Spleen (tissue), 11 donors: ENCODE data around the gene NOG. TPM values are rescaled to one million over a fixed set of nuclear protein-coding genes. Genes with fewer than 3 reads are reported as not detected.

Source experiments
- DNase-seq: peaks from one replicate; pipeline ENCODE4 v3.0.0-alpha.2; 2020
- H3K27ac ChIP-seq, 8 donors: fragments of 200-600 bp; sonication (generic) in 7 of 8; 1 replicate in 4 of 8; 2 replicates in 4 of 8; pipeline versions ENCODE4 v1.5.0 to v1.8.0; 2016 to 2021; ENCODE audit warnings: inconsistent platforms in 4 of 8, mild to moderate bottlenecking in 4 of 8, moderate library complexity in 1 of 8
- H3K27me3 ChIP-seq, 7 donors: fragments of 200-600 bp; sonication (generic) in 6 of 7; replicated peaks in 1 of 7; 1 replicate in 4 of 7; 2 replicates in 3 of 7; pipeline versions ENCODE4 v1.5.0 to v1.8.0; 2016 to 2021; ENCODE audit warnings: inconsistent platforms in 3 of 7, mild to moderate bottlenecking in 1 of 7
- H3K36me3 ChIP-seq, 6 donors: fragments of 200-600 bp; sonication (generic) in 5 of 6; 1 replicate in 4 of 6; 2 replicates in 2 of 6; pipeline versions ENCODE4 v1.5.0 to v1.8.0; 2016 to 2021; ENCODE audit warnings: inconsistent platforms in 2 of 6
- H3K4me1 ChIP-seq, 6 donors: fragments of 200-600 bp; sonication (generic) in 5 of 6; 1 replicate in 3 of 6; 2 replicates in 3 of 6; pipeline versions ENCODE4 v1.5.0 to v1.8.0; 2016 to 2021; ENCODE audit warnings: inconsistent platforms in 3 of 6
- H3K4me3 ChIP-seq, 8 donors: fragments of 200-600 bp; sonication (generic) in 7 of 8; 1 replicate in 4 of 8; 2 replicates in 4 of 8; pipeline versions ENCODE4 v1.5.0 to v1.8.0; 2016 to 2021; ENCODE audit warnings: inconsistent platforms in 4 of 8, mild to moderate bottlenecking in 4 of 8, moderate library complexity in 2 of 8
- H3K9me3 ChIP-seq, 8 donors: fragments of 200-600 bp; sonication (generic) in 7 of 8; 1 replicate in 4 of 8; 2 replicates in 4 of 8; pipeline versions ENCODE4 v1.5.0 to v1.8.0; 2016 to 2021; ENCODE audit warnings: inconsistent platforms in 4 of 8
- POLR2A ChIP-seq, 3 donors: fragments of 450-650 bp; IDR thresholded peaks; one replicate each; pipeline ENCODE4 v1.5.1; 2017; ENCODE audit warnings: antibody characterized with exemption in 3 of 3, mild to moderate bottlenecking in 1 of 3
- POLR2AphosphoS5 ChIP-seq, 3 donors: sonication (generic); formaldehyde crosslinking; IDR thresholded peaks; one replicate each; pipeline ENCODE4 v1.5.1; 2017; ENCODE audit warnings: antibody characterized with exemption in 3 of 3
- WGBS, 5 donors: extraction: QIAGEN DNeasy Blood & Tissue Kit in 3 of 5; methylation state at CpG; one replicate each; pipeline versions ENCODE4 v1.1.5 to v1.1.7; 2013 to 2018; 5-methylcytosine and 5-hydroxymethylcytosine counted together
- intact Hi-C: fragments of 100-400 bp; cut with DNase I; formaldehyde crosslinking; loops from one replicate; pipeline ENCODE4 v1.15.0; 2023; ENCODE audit warnings: low total_unique reads
- polyA plus RNA-seq, 3 donors: library from polyadenylated mRNA; stranded (reverse); fragments of 200-250 nt; gene quantifications; one replicate each; pipeline ENCODE4 v1.2.1, GENCODE V29; 2013
- total RNA-seq, 7 donors: library from RNA; depleted of rRNA in 3 of 7; stranded (reverse); fragments of >200 nt in 3 of 7; fragmentation: NEBNext Ultra II Directional in 4 of 7; extraction: Animal tissue kit (Norgen Biotek cat#: 25700) in 4 of 7; gene quantifications; one replicate each; pipeline versions ENCODE4 v1.1.0 to v1.2.1, GENCODE V29; 2016 to 2021
- TF ChIP-seq, protein P1 (sequence below), 11 experiments: fragments of 200-600 bp in 7 of 11; fragments of 450-650 bp in 4 of 11; sonication (generic) in 4 of 11; IDR thresholded peaks in 8 of 11; conservative IDR thresholded peaks in 3 of 11; 1 replicate in 7 of 11; 2 replicates in 4 of 11; pipeline versions ENCODE4 v1.4.0 to v1.8.0; 2016 to 2021; ENCODE audit warnings: antibody characterized with exemption in 11 of 11, inconsistent platforms in 4 of 11, mild to moderate bottlenecking in 1 of 11
- donor health status: healthy with polysubstance abuse.
- donor health status: DM: no; HTN: no; CAD: no; lungs with moderate emphysema.
- donor health status: DM: no; HTN: no; CAD: no.
- donor health status: Bipolar disorder and iron deficiency.
- donor health status: healthy.
- donor health status: DM: no; HTN: no; CAD: no.
- donor health status: DM: yes; HTN: yes; CAD: no.

The NOG gene
- total and polyA plus RNA-seq, 10 donors, result 0.04 to 1.3 (median 0.54) TPM; not detected in 3

GRCh38 chr17:56594320-56595107 is 1.0 kb downstream of the NOG start:
- peak; percentile 78 for DNase-seq
- H3K4me3 ChIP-seq, result peak overlapping the region; percentile 32 to 75 (median 60)
- 0 to 1% (median 1%) methylated on average over 37 to 61 of the region's 61 CpGs for WGBS, 5 donors
- no peaks in the 10 kb centered on the region for H3K36me3 ChIP-seq
- H3K27me3 ChIP-seq, result peaks cover 0 to 99% (median 78%) of the 10 kb centered on the region in 7 donors
- H3K4me1 ChIP-seq, result peaks cover 24 to 66% (median 58%) of the 10 kb centered on the region in 6 donors
- H3K9me3 ChIP-seq, result no peaks in the 10 kb centered on the region
- TF ChIP-seq POLR2A (IDR thresholded peaks at IDR 0.05) (no peak), POLR2AphosphoS5 (IDR thresholded peaks at IDR 0.05) (no peak)
- TF ChIP-seq, protein P1, sequence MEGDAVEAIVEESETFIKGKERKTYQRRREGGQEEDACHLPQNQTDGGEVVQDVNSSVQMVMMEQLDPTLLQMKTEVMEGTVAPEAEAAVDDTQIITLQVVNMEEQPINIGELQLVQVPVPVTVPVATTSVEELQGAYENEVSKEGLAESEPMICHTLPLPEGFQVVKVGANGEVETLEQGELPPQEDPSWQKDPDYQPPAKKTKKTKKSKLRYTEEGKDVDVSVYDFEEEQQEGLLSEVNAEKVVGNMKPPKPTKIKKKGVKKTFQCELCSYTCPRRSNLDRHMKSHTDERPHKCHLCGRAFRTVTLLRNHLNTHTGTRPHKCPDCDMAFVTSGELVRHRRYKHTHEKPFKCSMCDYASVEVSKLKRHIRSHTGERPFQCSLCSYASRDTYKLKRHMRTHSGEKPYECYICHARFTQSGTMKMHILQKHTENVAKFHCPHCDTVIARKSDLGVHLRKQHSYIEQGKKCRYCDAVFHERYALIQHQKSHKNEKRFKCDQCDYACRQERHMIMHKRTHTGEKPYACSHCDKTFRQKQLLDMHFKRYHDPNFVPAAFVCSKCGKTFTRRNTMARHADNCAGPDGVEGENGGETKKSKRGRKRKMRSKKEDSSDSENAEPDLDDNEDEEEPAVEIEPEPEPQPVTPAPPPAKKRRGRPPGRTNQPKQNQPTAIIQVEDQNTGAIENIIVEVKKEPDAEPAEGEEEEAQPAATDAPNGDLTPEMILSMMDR (IDR thresholded peaks at IDR 0.05 in 8 of 11, conservative IDR thresholded peaks at IDR 0.05 in 3 of 11), result no peak
- peak overlapping the region in 1 of 8 donors; percentile 50 for H3K27ac ChIP-seq
- intact Hi-C loops, result loop anchor here (5.0 kb wide), 2 partner anchors 123 to 188 kb away; no protein-coding TSS in a partner anchor

DNA sequence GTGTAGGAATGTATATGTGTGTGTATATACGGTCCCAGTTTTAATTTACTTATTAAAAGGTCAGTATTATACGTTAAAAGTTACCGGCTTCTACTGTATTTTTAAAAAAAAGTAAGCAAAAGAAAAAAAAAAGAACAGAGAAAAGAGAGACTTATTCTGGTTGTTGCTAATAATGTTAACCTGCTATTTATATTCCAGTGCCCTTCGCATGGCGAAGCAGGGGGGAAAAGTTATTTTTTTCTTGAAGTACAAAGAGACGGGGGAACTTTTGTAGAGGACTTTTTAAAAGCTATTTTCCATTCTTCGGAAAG is 1.6 kb downstream of the NOG start:
- intact Hi-C loops, result no loop called here
- WGBS, 5 donors, result 2 to 5% (median 4%) methylated on average over 7 of the region's 7 CpGs
- TF ChIP-seq, protein P1 (IDR thresholded peaks at IDR 0.05 in 8 of 11, conservative IDR thresholded peaks at IDR 0.05 in 3 of 11), result no peak
- TF ChIP-seq POLR2A (IDR thresholded peaks at IDR 0.05) (no peak), POLR2AphosphoS5 (IDR thresholded peaks at IDR 0.05) (no peak)
- Histone ChIP-seq H3K4me3 (peak overlapping the region in 3 of 8 donors; percentile 51 to 60 (median 59)), H3K9me3 (no peaks in the 10 kb centered on the region), H3K27me3 (peaks cover 0 to 99% (median 83%) of the 10 kb centered on the region in 7 donors), H3K36me3 (no peaks in the 10 kb centered on the region), H3K27ac (no peak overlapping the region), H3K4me1 (peaks cover 24 to 66% (median 58%) of the 10 kb centered on the region in 6 donors)
- no peak for DNase-seq

- H3K9me3 ChIP-seq, result no peaks in the 10 kb centered on the region
- TF ChIP-seq, protein P1 (IDR thresholded peaks at IDR 0.05 in 8 of 11, conservative IDR thresholded peaks at IDR 0.05 in 3 of 11), result no peak
- TF ChIP-seq POLR2AphosphoS5 (IDR thresholded peaks at IDR 0.05) (no peak), POLR2A (IDR thresholded peaks at IDR 0.05) (no peak)
- peak overlapping the region in 2 of 8 donors; percentile 16 to 54 for H3K4me3 ChIP-seq
- DNase-seq, result no peak
- peaks cover 0 to 100% (median 87%) of the 10 kb centered on the region in 7 donors for H3K27me3 ChIP-seq
- H3K27ac ChIP-seq, result peak overlapping the region in 1 of 8 donors; percentile 28
- no peaks in the 10 kb centered on the region for H3K36me3 ChIP-seq
- 2 to 4% (median 2%) methylated on average over 38 to 43 of the region's 43 CpGs for WGBS, 5 donors
- H3K4me1 ChIP-seq, result peaks cover 24 to 66% (median 58%) of the 10 kb centered on the region in 6 donors
- intact Hi-C loops, result no loop called here
These were observed 2.6 kb downstream of the NOG start for GRCh38 chr17:56595831-56596690.
